Upper lobe of right lung (tissue), 1 donor: Measurements from ENCODE around the gene HDAC9. TPM values are rescaled to one million over a fixed set of nuclear protein-coding genes. Genes with fewer than 3 reads are reported as not detected.

Experiments used
- ATAC-seq: fragments of 200-7000 bp; cut with Tn5 transposase; one replicate; pipeline ENCODE4 v1.9.1; 2020; ENCODE audit warnings: mild to moderate bottlenecking, moderate library complexity
- DNase-seq: peaks from one replicate; pipeline ENCODE4 v3.0.0-alpha.2; 2020
- H3K27ac ChIP-seq: fragments of 200-600 bp; one replicate; pipeline ENCODE4 v1.8.0; 2022
- H3K27me3 ChIP-seq: fragments of 200-600 bp; one replicate; pipeline ENCODE4 v1.8.0; 2022; ENCODE audit warnings: mild to moderate bottlenecking
- H3K36me3 ChIP-seq: fragments of 200-600 bp; one replicate; pipeline ENCODE4 v1.8.0; 2022
- H3K4me1 ChIP-seq: fragments of 200-600 bp; one replicate; pipeline ENCODE4 v1.8.0; 2022
- H3K4me3 ChIP-seq: fragments of 200-600 bp; one replicate; pipeline ENCODE4 v1.8.0; 2022; ENCODE audit warnings: mild to moderate bottlenecking
- H3K9me3 ChIP-seq: fragments of 200-600 bp; one replicate; pipeline ENCODE4 v1.8.0; 2022
- CTCF ChIP-seq: fragments of 200-600 bp; IDR thresholded peaks from one replicate; pipeline ENCODE4 v1.8.0; 2022; ENCODE audit warnings: antibody characterized with exemption
- intact Hi-C: fragments of 100-400 bp; cut with DNase I; formaldehyde crosslinking; loops from one replicate; pipeline ENCODE4 v1.11.0; 2022
- total RNA-seq: library from RNA; stranded (reverse); fragmentation: NEBNext Ultra II Directional; extraction: Animal tissue kit (Norgen Biotek cat#: 25700); gene quantifications from one replicate; pipeline ENCODE4 v1.2.1, GENCODE V29; 2021
- donor health status: DM: no; HTN: yes; CAD: no; lungs with severe emphysema.

Gene HDAC9
- total RNA-seq, 1 donor from 2014 or later: 52.4 TPM

GRCh38 chr7:18786796-18787195 lies 291.2 kb downstream of the HDAC9 start:
- DNase-seq: no peak
- Histone ChIP-seq H3K27me3 (no peaks in the 10 kb centered on the region), H3K9me3 (no peaks in the 10 kb centered on the region), H3K4me3 (no peak overlapping the region), H3K36me3 (no peaks in the 10 kb centered on the region), H3K4me1 (no peaks in the 10 kb centered on the region), H3K27ac (no peak overlapping the region)
- intact Hi-C loops: no loop called here
- no peak for TF ChIP-seq CTCF
- no peak for ATAC-seq

- Histone ChIP-seq H3K36me3 (no peaks in the 10 kb centered on the region), H3K9me3 (no peaks in the 10 kb centered on the region), H3K4me1 (no peaks in the 10 kb centered on the region), H3K4me3 (no peak overlapping the region), H3K27ac (no peak overlapping the region), H3K27me3 (no peaks in the 10 kb centered on the region)
- intact Hi-C loops: no loop called here
- DNase-seq (no peak), ATAC-seq (no peak)
- TF ChIP-seq CTCF: no peak
These were observed 292.5 kb downstream of the HDAC9 start for GRCh38 chr7:18788026-18788425.

- Histone ChIP-seq H3K9me3 (no peaks in the 10 kb centered on the region), H3K27ac (no peak overlapping the region), H3K27me3 (no peaks in the 10 kb centered on the region), H3K4me3 (no peak overlapping the region), H3K36me3 (no peaks in the 10 kb centered on the region), H3K4me1 (no peaks in the 10 kb centered on the region)
- ATAC-seq (no peak), DNase-seq (no peak)
- no peak for TF ChIP-seq CTCF
- intact Hi-C loops: no loop called here
These were observed 297.5 kb downstream of the HDAC9 start for GRCh38 chr7:18792871-18793595.

GRCh38 chr7:18796216-18796615 lies 300.7 kb downstream of the HDAC9 start:
- Histone ChIP-seq H3K4me1 (no peaks in the 10 kb centered on the region), H3K9me3 (no peaks in the 10 kb centered on the region), H3K4me3 (no peak overlapping the region), H3K36me3 (no peaks in the 10 kb centered on the region), H3K27ac (no peak overlapping the region), H3K27me3 (no peaks in the 10 kb centered on the region)
- no peak for TF ChIP-seq CTCF
- DNase-seq (no peak), ATAC-seq (no peak)
- intact Hi-C loops: no loop called here

- DNase-seq: no peak
- Histone ChIP-seq H3K27me3 (no peaks in the 10 kb centered on the region), H3K4me3 (no peak overlapping the region), H3K9me3 (no peaks in the 10 kb centered on the region), H3K27ac (no peak overlapping the region), H3K36me3 (no peaks in the 10 kb centered on the region), H3K4me1 (no peaks in the 10 kb centered on the region)
- no peak for ATAC-seq
- no peak for TF ChIP-seq CTCF
- intact Hi-C loops: no loop called here
These were observed 302.7 kb downstream of the HDAC9 start for GRCh38 chr7:18798088-18798906.
